IPS-18c (cell line): ENCODE results near the gene KIF18B.

Source experiments
- H3K4me3 ChIP-seq: 2 replicates; pipeline ENCODE4 v1.7.0; 2013; ENCODE audit warnings: low read depth, mild to moderate bottlenecking, low read length, moderate library complexity; ENCODE audit not compliant: insufficient read depth
- H3K9me3 ChIP-seq: one replicate; pipeline ENCODE4 v1.6.1; 2013; ENCODE audit warnings: mild to moderate bottlenecking, low read length, moderate library complexity; ENCODE audit not compliant: control insufficient read depth, insufficient read depth

Gene KIF18B

DNA sequence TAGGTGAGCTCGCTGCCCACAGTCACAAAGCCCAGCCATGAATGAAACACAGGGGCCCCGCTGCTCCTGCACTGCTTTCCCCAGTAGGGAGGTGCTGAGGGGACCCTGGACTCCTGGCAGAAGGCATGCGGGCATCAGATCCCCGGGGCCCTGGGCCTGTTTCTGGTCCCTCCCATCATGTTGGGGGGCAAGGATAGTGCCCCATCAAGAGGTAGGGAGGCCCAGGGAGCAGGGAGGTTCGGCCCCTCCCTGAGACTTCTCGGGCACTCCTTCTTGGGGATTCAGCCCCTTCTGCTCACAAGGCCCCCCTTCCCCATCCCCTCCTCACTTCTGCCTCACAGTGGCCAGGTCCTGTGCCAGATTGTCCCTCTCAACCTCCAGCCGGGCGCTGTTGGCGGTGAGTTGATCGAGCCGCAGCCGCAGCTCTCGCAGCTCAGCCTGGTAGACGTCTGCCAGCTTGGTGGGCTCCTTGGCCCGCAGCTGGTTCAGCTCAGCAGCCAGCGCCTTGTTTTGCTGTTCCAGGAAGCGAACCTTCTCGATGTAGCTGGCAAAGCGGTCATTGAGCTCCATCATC, 32.8 kb downstream of the KIF18B start:
- Histone ChIP-seq H3K9me3 (no peaks in the 10 kb centered on the region), H3K4me3 (no peak overlapping the region)

DNA sequence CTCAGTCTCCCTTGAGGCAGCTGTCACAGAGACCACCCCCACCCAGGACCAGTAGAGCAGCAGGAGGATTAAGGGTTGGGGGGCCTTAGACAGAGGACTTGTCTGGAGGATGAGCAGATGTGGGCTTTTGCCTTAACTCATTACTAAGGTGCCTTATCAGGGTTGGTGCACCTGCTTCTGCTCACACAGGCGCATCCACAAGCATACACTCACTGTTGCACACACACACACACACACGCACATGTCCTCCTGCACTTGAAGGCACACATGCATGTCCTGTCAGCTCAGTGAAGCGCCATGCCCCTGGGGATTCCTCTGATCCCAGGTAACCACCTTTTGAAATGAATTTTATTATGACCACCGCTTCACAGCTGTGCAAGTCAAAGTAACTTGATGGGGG, 33.4 kb downstream of the KIF18B start:
- H3K9me3 ChIP-seq, result no peaks in the 10 kb centered on the region
- H3K4me3 ChIP-seq, result no peak overlapping the region

DNA sequence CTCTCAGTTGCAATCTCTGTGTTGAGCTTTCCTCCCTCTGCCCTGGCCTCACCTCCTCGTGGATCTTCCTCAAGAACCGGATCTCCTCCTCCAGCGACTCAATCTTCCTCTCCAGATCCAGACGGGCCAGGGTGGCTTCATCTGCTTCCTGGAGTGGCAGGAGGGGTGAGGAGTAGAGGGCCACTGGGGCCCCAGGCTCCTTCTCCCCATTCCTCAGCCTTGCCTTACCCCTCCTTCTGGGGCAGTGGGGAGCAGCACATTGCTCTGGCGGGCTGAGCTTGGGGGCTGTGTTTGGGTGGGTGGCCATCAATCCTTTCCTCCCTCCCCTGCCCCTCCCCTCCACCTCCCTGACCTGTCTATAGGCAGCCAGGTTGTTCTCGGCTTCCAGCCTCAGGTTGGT, 33.9 kb downstream of the KIF18B start:
- H3K4me3 ChIP-seq, result no peak overlapping the region
- no peaks in the 10 kb centered on the region for H3K9me3 ChIP-seq

DNA sequence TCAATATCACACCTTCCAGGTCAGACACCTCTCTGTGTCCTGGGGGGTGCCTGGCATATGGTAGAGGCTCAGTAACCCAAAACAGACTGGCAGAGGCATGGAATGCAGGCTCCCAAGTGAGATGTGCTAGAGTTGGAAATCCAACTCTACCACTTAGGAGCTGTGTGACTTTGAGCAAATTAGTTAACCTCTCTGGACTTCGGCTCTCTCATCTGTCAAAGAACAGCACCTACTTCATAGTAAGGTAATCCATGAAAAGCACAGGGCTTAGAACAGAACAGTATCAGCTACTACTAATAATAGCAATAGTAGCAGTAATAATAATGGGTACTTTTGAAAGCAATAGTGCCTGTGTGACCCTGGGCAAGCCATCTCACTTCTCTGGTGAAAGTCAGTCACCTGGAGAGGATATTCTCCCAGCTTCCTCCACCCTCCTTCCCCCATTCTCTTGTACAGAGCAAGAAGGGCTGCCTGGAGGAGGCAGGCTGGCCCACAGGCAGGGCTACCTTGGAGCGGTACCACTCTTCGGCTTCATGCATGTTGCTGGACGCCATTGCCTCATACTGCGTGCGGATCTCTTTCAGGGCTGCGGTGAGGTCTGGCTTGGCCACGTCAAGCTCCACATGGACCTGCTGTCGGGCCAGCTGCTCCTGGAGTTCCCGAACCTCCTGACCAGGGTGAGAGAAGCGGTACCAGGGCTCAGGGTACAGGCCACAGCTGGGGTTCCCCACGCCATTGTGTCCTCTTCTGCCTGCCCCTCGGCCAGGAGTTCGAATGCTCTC, 34.6 kb downstream of the KIF18B start:
- Histone ChIP-seq H3K9me3 (no peaks in the 10 kb centered on the region), H3K4me3 (no peak overlapping the region)

DNA sequence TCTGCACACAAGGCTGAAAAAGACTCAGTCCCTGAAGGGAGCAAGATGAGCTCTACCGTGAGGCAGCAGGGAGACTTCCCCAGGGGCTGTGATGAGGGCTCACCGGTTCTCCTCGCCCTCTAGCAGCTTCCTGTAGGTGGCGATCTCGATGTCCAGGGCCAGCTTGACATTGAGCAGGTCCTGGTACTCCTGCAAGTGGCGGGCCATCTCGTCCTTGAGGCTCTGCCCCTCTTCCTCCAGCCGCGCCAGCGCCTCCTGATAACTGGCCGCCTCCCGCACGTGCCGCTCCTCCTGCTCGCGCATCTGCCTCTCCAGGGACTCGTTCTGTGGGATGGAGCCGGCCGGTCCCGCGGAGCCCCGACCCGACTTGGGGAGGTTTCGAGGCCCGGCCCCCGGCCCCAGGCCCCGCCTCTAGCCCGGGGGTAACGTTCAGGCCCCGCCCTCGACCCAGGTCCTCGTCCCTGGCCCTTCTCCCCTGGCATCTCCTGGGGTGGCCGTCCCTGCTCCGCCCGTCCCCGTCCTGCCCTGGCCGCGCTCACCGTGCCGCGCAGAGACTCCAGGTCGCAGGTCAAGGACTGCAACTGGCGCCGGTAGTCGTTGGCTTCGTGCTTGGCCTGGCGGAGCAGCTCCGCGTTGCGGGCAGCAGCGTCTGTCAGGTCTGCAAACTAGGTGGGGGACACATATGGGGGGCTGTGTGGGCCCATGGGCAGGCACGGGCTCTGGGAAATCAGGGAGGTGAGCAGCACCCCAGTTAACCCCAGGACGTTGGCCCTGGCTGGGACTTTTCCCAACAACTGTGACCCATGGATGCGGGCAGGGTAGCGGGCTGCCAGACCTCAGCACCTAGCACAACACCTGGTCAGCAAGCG, 36.2 kb downstream of the KIF18B start:
- Histone ChIP-seq H3K4me3 (peak overlapping the region; percentile 57), H3K9me3 (no peaks in the 10 kb centered on the region)

DNA sequence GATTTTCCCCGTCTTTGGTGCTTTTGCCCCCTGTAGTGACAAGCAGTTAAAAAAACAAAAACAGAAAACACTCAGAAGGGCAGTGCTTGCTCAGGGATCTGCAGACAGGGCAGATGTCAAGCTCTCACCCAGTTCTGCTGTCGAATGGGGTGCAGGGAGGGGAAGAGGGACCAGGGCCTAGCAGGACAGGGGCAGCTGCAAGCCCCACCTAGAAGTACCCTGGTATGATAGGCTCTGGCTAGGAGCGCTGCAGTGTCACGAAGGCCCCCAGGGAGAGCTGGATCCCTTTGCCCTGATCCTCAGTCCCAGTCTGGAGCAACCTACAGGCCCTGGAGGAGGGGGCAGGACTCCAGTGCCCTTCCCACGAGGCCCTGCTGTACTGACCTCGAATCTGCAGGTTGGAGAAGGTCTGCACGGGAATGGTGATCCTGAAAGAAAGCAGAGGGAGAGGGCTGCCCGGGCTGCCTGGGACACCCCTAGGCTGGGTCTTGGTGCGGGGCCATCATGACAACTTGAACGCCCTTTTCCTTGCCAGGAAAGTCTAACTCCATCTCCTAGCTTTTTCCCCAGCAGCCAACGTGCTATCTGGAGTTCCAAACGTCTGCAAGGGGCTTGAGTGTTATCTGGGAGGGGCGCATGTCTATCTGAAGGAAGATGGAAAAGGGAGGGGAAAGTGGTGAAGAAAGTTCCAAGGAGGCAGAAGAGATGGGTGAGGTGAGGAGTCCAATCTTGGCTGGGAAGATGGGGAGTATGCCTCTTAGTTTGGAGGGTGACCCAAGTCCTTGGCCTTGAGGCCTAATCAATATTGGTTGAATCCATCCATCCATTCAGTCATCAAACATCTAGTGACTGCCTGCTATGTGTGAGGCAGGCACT, 37.1 kb downstream of the KIF18B start:
- H3K9me3 ChIP-seq, result no peaks in the 10 kb centered on the region
- peak overlapping the region; percentile 57; the same call in 1 of the 2 replicates for H3K4me3 ChIP-seq

DNA sequence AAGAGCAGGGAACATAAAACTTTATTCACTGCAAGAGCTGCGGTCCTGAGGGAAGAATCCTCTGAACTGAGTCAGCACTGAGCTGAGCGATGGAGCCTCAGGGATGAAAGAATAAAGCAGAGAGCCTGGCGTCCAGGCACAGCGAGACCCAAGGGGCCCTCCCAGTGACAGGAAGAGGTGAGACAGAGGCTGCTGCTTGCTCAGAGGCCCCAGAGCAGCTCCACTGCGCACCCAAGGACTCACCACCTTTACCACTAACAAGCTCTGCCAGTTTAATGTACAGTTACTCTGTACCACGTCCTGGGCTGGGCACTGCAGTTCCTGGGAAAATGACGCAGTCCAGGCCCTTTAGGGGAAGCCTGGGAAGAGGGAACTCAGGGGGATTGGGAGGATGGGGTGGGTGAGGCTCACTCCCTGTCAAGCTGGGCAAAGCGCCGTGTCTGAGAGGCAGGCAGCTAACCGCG, 37.9 kb downstream of the KIF18B start:
- no peak overlapping the region for H3K4me3 ChIP-seq

DNA sequence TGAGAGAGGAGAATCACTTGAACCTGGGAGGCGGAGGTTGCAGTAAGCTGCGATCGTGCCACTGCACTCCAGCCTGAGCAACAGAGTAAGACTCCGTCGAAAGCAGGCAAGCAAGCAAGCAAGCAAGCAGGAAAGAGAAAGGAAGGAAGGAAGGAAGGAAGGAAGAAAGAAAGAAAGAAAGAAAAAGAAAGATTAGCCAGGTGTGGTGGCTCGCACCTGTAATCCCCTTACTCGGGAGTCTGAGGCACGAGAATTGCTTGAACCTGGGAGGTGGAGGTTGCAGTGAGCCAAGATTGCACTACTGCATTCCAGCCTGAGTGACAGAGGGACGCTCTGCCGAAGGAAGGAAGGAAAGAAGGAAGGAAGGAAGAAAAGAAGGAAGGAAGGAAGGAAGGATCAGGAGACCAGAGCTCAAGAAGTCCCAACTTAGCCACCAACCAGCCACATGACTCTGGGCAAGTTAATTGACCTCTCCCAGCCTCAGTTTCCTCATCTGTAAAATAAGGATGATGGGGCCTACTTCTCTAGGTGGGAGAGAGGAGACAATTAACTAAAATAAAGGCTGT, 38.7 kb downstream of the KIF18B start:
- H3K9me3 ChIP-seq, result no peaks in the 10 kb centered on the region
- no peak overlapping the region for H3K4me3 ChIP-seq

More for the DNA sequence above, 37.9 kb downstream of the KIF18B start:
- H3K9me3 ChIP-seq, result no peaks in the 10 kb centered on the region

DNA sequence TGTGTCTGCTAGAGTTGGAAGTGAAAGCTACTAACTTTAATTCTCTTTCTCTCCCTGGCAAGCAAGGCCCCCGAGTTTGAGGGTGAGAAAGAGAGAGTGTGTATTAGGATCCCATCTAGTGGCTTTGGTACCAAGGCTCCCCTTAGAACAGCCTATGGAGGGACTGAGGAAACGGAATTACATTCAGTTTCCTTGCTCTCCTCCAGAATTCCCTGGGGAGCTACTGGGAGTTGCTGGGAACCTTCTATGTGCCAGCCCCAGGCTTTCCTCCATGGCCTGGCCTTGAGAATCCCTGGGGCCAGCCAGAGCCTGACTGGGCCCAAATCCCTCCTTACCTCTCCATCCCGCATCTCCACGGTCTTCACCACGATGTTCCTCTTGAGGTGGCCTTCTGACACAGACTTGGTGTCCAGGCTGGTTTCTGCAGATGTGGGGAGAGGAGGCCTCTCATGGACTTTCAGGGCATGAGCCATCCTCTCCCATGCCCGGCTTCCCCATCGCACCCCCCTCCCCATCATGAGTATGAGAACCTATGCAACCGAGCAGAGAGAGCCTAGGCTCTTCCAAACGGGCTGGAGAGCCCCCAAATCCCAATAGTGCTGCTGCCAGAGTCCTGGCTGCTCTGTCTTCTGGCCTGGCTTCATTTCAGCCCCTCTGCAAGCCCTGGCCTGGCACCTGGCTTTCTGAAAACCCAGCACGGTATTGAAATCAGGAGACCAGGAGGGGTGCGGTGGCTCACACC, 39.7 kb downstream of the KIF18B start:
- H3K4me3 ChIP-seq, result no peak overlapping the region

DNA sequence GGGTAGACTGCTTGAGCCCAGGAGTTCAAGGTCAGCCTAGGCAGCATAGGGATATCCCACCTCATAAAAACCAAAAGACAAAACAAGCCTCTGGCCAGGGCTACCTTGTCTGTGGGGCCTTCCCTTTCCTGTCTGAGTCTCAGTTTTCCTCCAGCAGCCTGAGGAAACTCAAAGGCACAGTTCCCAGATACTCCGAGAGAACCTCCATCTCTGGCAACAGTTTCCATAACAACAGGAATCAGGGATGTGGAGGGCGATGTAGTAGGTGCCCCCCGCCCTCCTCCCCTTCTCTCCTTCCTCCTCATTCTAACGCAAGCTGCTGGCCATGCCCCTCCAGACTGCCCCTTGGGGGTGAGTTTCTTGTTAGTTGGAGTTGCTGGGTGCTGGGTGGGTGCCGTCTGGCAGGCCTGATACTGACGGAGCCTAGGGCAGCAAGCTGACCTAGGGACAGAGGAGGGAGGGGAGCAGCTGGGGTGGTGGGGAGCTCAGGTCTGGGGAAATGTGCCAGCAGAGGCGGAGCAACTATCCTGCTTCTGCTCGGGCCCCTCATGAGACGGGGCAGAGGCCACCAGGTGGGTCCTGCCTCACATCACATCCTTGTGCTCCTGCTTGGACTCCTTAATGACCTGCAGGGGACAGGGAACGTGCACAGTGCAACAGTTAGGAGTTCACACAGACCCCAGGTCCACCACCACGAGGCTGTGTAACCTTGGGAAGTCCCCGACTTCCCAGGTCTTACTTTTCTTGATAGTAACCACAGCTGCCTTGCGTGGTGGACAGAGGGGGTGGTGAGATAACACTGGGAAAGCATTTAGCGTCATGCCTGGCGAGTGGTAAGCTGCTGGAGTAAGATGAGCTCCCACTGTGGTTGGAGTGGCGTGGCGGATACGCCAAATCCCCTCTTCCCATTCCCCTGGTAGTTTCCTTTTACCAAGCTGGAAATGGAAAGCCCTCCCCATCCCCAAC, 40.5 kb downstream of the KIF18B start:
- Histone ChIP-seq H3K9me3 (no peaks in the 10 kb centered on the region), H3K4me3 (no peak overlapping the region)

More for the DNA sequence above, 39.7 kb downstream of the KIF18B start:
- no peaks in the 10 kb centered on the region for H3K9me3 ChIP-seq

DNA sequence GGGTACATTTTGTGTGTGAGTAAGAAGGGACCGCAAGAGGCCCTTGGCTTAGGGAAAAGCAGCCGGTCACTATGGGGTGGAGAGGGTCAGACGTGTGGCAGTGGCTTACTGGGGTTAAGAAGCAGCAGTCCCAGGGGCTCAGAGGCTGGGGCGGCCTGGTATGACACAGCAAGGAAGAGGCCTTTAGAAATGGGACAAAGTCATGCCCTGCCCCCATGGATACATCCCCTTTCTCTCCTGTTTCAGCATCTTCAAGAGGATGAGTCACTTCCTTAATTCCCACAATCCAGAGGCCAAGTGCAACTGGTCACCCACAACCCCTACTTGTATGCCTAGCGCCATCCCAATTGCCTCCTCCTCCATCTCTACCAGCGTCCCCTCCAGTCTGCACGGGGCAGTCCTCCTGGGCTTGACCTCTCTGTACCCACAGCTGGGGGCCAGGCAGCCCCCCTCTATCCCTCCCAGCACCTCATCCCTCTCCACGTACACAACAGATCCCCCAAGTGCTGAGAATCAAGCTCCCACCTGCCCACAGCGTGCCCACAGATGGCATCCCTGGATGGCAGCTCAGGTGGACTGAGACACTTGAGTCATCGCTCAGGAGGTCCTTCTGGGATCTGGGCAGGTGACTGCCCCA, 41.4 kb downstream of the KIF18B start:
- Histone ChIP-seq H3K9me3 (no peaks in the 10 kb centered on the region), H3K4me3 (no peak overlapping the region)

DNA sequence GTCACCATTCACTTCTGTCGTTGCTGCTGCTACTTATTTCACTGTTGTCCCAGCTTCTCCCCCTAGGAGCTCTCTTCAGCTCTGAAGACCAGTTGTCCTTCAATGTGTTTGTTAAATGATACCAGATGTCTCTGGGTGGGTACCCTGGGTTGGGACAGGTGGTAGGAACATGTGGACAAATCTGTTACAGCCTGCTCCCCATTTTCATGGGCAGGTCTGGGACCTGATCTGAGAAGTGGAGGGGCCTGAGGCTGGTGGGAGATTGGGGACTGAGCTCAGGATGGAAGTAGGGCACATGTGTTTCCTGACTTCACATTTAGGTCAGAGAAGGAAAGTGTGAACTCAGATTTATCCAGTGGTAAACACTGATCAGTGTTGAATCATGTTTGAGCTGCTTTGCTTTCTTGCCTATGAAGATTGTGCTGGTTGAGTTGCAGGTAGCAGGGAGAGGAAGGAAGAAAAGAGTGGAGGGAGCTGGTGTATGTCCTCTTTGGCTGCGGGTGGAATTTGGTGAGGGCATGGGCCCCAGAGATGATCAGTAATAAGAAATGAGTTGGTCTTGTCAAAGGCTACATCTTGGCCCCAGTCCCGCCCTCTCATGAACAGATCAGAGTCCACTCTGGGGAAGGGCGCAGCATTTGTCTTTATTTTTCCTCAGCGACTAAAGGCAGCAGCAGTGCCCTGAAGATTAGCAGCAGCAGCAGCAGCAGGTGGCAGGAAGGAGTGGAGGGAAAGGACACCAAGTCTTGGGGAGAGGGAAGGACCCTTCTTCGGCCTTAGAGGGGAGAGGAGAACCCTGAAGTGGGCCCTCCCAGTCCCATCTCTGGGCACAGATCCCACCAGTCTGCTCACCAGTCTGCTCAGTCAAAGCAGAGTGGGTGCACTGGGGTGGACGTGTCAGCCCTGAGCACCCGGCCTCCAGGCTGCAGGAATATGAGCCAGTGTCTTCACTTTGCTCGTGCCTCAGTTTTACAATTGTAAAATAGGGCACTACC, 42.3 kb downstream of the KIF18B start:
- no peak overlapping the region for H3K4me3 ChIP-seq
- H3K9me3 ChIP-seq, result no peaks in the 10 kb centered on the region

DNA sequence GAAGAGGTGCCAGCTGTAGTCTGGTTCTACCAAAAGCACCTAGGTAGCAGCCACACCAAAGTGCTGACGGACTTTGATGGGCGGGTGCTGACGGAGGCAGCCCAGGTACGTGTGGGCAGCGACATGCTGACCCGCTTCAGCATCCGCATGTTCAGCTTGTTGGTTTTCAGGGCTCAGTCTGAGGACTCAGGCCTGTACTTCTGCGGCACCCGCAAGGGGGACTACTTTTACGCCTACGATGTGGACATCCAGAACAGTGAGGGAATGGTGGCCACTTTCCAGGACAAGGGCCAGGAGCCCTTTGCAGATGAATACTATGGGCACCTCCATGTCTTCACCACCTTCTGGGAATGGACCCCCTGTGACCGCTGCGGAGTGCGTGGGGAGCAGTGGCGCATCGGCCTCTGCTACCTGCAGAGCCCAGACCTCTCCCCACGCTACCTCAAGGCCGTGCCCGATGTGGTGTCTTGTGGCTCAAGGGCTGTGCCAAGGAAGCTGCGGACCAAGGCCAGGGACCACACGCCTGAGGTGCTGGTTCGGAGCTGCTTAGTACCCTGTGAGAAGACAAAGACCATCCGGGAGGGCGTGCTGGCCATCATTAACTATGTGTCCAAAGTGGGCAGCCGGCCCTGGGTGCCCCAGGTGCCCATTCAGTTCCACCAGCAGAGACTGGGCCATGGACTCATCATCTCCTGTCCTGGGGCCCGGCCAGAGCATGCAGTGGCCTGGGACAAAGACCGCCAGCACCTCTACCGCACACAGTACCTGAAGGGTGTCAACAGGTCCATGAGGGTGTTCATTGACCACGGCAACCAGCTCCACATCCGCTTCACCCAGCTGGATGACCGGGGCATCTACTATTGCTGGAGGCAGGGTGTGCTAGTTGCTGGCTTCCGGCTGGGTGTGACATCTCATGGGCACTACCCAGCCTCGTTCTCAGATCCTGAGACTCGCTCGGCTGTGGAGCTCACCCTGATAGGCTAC, 43.3 kb downstream of the KIF18B start:
- no peaks in the 10 kb centered on the region for H3K9me3 ChIP-seq
- H3K4me3 ChIP-seq, result no peak overlapping the region
